Keratinocyte (primary cell): ENCODE data around the gene MYOM1. TPM values are rescaled to one million over a fixed set of nuclear protein-coding genes. Genes with fewer than 3 reads are reported as not detected.

Experiments used
- DNase-seq: peaks from one replicate; pipeline ENCODE4 v3.0.0-alpha.2; 2011; ENCODE audit warnings: low read depth, missing footprints, low spot score
- FAIRE-seq: peaks from 2 replicates; lab custom pipeline; 2011; peaks lifted over from hg19 to GRCh38; lab: Jason Lieb, UNC
- H2AFZ ChIP-seq: 2 replicates; pipeline ENCODE4 v1.6.0; 2012; ENCODE audit warnings: low read length, control low read depth, inconsistent platforms; ENCODE audit not compliant: control insufficient read depth
- H3K27ac ChIP-seq: 2 replicates; pipeline ENCODE4 v1.5.1; 2011; ENCODE audit warnings: low read length; ENCODE audit not compliant: control insufficient read depth, insufficient read depth
- H3K27me3 ChIP-seq: 3 replicates; pipeline ENCODE4 v1.6.0; 2011; ENCODE audit warnings: low read length; ENCODE audit not compliant: control insufficient read depth, insufficient read depth; ENCODE audit errors: extremely low read depth
- H3K36me3 ChIP-seq, 2 experiments: 2 replicates in 1 of 2; 3 replicates in 1 of 2; pipeline ENCODE4 v1.5.1; 2011; ENCODE audit warnings: low read length in 2 of 2, mild to moderate bottlenecking in 1 of 2; ENCODE audit not compliant: control insufficient read depth in 2 of 2, insufficient read depth in 2 of 2; ENCODE audit errors: extremely low read depth in 1 of 2
- H3K4me1 ChIP-seq: 3 replicates; pipeline ENCODE4 v1.5.1; 2011; ENCODE audit warnings: low read length; ENCODE audit not compliant: control insufficient read depth, insufficient read depth; ENCODE audit errors: extremely low read depth
- H3K4me2 ChIP-seq: 3 replicates; pipeline ENCODE4 v1.6.0; 2011; ENCODE audit warnings: low read depth, low read length; ENCODE audit not compliant: control insufficient read depth, insufficient read depth; ENCODE audit errors: extremely low read depth
- H3K4me3 ChIP-seq, 3 experiments: fragments of 200-600 bp in 1 of 3; sonication (generic) in 1 of 3; 2 replicates in 2 of 3; 3 replicates in 1 of 3; pipeline ENCODE4 v1.5.1; 2011 to 2016; ENCODE audit warnings: low read length in 3 of 3, mild to moderate bottlenecking in 3 of 3, control low read depth in 2 of 3, inconsistent platforms in 1 of 3, low read depth in 1 of 3, mixed read lengths in 1 of 3, mixed run types in 1 of 3, moderate library complexity in 1 of 3; ENCODE audit not compliant: control insufficient read depth in 2 of 3, insufficient read depth in 2 of 3; ENCODE audit errors: extremely low read depth in 1 of 3
- H3K79me2 ChIP-seq: 2 replicates; pipeline ENCODE4 v1.6.0; 2012; ENCODE audit warnings: low read length; ENCODE audit not compliant: control insufficient read depth, insufficient read depth
- H3K9ac ChIP-seq: 3 replicates; pipeline ENCODE4 v1.6.0; 2011; ENCODE audit warnings: low read length; ENCODE audit not compliant: control insufficient read depth, insufficient read depth; ENCODE audit errors: extremely low read depth
- H3K9me1 ChIP-seq: 3 replicates; pipeline ENCODE4 v1.6.0; 2011; ENCODE audit warnings: low read length; ENCODE audit not compliant: control insufficient read depth, insufficient read depth; ENCODE audit errors: extremely low read depth
- H3K9me3 ChIP-seq: 2 replicates; pipeline ENCODE4 v1.5.1; 2012; ENCODE audit warnings: low read depth, low read length; ENCODE audit not compliant: control insufficient read depth
- H4K20me1 ChIP-seq: 3 replicates; pipeline ENCODE4 v1.6.0; 2011; ENCODE audit warnings: low read length; ENCODE audit not compliant: control insufficient read depth, insufficient read depth; ENCODE audit errors: extremely low read depth
- EZH2 ChIP-seq: IDR thresholded peaks from one replicate; pipeline ENCODE4 v1.6.1; 2012; ENCODE audit warnings: inconsistent platforms, mild to moderate bottlenecking, low read length, moderate library complexity
- dilution Hi-C: fragments of 300-500 bp; cut with MboI; formaldehyde crosslinking; loops from one replicate; pipeline ENCODE4 v1.7.0; 2020; ENCODE audit warnings: low sequenced_read_pairs; ENCODE audit not compliant: extremely low pct_ligation_motif_present
- polyA plus RNA-seq, 5 experiments: library from polyadenylated mRNA; depleted of rRNA in 3 of 5; stranded (reverse) in 3 of 5; stranded (forward) in 1 of 5; unstranded in 1 of 5; fragments of >200 nt; gene quantifications; 1 replicate in 1 of 5; 2 replicates in 3 of 5; 3 replicates in 1 of 5; pipeline versions ENCODE4 v1.2.1 to v1.2.3, GENCODE V29; 2011 to 2012; ENCODE audit warnings: missing spikeins in 2 of 5, low read depth in 1 of 5, low replicate concordance in 1 of 5
- TF ChIP-seq, protein P1 (sequence below), 3 experiments: IDR thresholded peaks in 1 of 3; conservative IDR thresholded peaks in 1 of 3; optimal IDR thresholded peaks in 1 of 3; 2 replicates in 2 of 3; 3 replicates in 1 of 3; pipeline versions ENCODE3 to v1.5.1; 2011; ENCODE audit warnings: low read length in 3 of 3, mild to moderate bottlenecking in 3 of 3, moderate library complexity in 2 of 3, control low read depth in 1 of 3, inconsistent platforms in 1 of 3; ENCODE audit not compliant: insufficient read depth in 2 of 3; ENCODE audit errors: extremely low read depth in 1 of 3

The MYOM1 gene
- polyA plus RNA-seq, 1 donor (not counting 4 experiments of a cell fraction or from before 2014, with no cell fraction given) = 0.03 TPM

- no peaks in the 10 kb centered on the region for H3K27me3 ChIP-seq
- peaks cover 29% of the 10 kb centered on the region for H3K4me1 ChIP-seq
- dilution Hi-C loops = no loop called here
- H2AFZ ChIP-seq = no peak overlapping the region
- DNase-seq (no peak), FAIRE-seq (no peak)
- no peak for TF ChIP-seq EZH2
- TF ChIP-seq, protein P1, sequence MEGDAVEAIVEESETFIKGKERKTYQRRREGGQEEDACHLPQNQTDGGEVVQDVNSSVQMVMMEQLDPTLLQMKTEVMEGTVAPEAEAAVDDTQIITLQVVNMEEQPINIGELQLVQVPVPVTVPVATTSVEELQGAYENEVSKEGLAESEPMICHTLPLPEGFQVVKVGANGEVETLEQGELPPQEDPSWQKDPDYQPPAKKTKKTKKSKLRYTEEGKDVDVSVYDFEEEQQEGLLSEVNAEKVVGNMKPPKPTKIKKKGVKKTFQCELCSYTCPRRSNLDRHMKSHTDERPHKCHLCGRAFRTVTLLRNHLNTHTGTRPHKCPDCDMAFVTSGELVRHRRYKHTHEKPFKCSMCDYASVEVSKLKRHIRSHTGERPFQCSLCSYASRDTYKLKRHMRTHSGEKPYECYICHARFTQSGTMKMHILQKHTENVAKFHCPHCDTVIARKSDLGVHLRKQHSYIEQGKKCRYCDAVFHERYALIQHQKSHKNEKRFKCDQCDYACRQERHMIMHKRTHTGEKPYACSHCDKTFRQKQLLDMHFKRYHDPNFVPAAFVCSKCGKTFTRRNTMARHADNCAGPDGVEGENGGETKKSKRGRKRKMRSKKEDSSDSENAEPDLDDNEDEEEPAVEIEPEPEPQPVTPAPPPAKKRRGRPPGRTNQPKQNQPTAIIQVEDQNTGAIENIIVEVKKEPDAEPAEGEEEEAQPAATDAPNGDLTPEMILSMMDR (optimal IDR thresholded peaks at IDR 0.05 in 1 of 3, IDR thresholded peaks at IDR 0.05 in 1 of 3, conservative IDR thresholded peaks at IDR 0.05 in 1 of 3; ENCODE audit: extremely low read depth in 1 of 3, insufficient read depth in 2 of 3, low read length in 3 of 3) = no peak
- no peak overlapping the region for H3K9ac ChIP-seq
- H3K27ac ChIP-seq = peak overlapping the region; percentile 68
- peaks cover 69% of the 10 kb centered on the region for H3K79me2 ChIP-seq
- peaks cover 8% of the 10 kb centered on the region for H4K20me1 ChIP-seq
- H3K9me3 ChIP-seq = no peaks in the 10 kb centered on the region
- H3K9me1 ChIP-seq = peaks cover 6% of the 10 kb centered on the region
- no peak overlapping the region for H3K4me3 ChIP-seq
- H3K4me2 ChIP-seq = no peak overlapping the region
- peaks cover 6 to 33% of the 10 kb centered on the region in 2 experiments for H3K36me3 ChIP-seq
These were observed 31.6 kb upstream of the MYOM1 start for GRCh38 chr18:3251249-3251962.

DNA sequence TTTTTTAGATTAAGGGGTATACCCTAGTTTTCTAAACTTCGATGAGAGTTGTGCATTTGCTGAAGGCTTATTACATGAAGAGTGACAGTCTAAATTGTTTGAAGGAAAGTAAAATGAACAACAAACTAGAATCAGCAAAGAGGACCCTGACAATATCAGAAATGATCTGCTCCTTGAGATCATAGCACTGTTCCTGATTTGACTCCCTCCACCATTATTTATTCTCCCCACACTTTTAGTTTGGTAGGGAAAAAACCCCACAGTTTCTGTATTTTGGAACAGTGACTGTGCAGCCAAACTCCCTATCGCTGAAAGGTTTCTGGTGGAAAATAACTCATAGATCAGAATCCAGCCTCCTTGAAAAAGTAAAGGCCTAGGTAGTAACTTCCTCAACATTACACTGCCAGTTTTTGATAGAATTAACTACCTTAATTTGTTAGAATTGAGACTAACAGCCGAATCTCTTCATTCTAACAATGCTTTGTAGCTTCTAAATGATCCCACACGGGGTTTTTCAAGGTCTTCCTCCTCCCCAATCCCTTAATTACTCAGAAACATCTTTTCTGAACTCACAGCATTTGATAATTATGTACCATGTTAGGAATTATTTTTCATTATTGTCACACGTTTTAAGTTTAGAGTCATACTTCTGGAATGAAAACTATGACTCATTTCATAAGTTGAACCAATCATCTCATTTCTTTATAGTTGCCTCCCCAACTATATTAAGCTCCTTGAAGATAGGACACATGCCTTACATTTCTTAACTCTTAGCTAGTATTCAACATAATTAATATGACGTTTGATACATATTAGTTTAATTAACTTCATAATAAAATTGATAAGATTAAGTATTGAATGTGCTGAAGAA is 30.7 kb upstream of the MYOM1 start:
- peaks cover 69% of the 10 kb centered on the region for H3K79me2 ChIP-seq
- peaks cover 33% of the 10 kb centered on the region for H3K4me1 ChIP-seq
- H3K9ac ChIP-seq = peak overlapping the region; percentile 36
- peaks cover 8% of the 10 kb centered on the region for H4K20me1 ChIP-seq
- no peaks in the 10 kb centered on the region for H3K27me3 ChIP-seq
- DNase-seq = no peak
- peaks cover 6 to 29% of the 10 kb centered on the region in 2 experiments for H3K36me3 ChIP-seq
- H3K4me2 ChIP-seq = peak overlapping the region; percentile 97
- no peaks in the 10 kb centered on the region for H3K9me3 ChIP-seq
- peaks cover 6% of the 10 kb centered on the region for H3K9me1 ChIP-seq
- H3K4me3 ChIP-seq = peak overlapping the region in 2 of 3 experiments; percentile 45 to 56
- TF ChIP-seq, protein P1 (optimal IDR thresholded peaks at IDR 0.05 in 1 of 3, IDR thresholded peaks at IDR 0.05 in 1 of 3, conservative IDR thresholded peaks at IDR 0.05 in 1 of 3; ENCODE audit: extremely low read depth in 1 of 3, insufficient read depth in 2 of 3, low read length in 3 of 3) = no peak
- no peak for TF ChIP-seq EZH2
- no peak for FAIRE-seq
- dilution Hi-C loops = no loop called here
- peak overlapping the region; percentile 68 for H3K27ac ChIP-seq
- no peak overlapping the region for H2AFZ ChIP-seq
